ENCODE data around the gene L3MBTL4. TPM values are rescaled to one million over a fixed set of nuclear protein-coding genes. Genes with fewer than 3 reads are reported as not detected.
"Not testable (repeated sequence)": the region's sequence is repeated elsewhere in the genome, so short reads cannot be mapped to it uniquely, and the experiment has no call there.

The L3MBTL4 gene
- total and polyA plus RNA-seq, 11 donors: 0.27 to 3.3 (median 1.2) TPM

- TF ChIP-seq CTCF (IDR thresholded peaks at IDR 0.05) (no peak), POLR2A (IDR thresholded peaks at IDR 0.05) (no peak)
- H3K27me3 ChIP-seq: no peaks in the 10 kb centered on the region
- peak overlapping the region in 2 of 12 donors; percentile 22 to 56 for H3K27ac ChIP-seq
- DNase-seq (no peak), ATAC-seq (peak in 1 of 4 donors; percentile 17)
- intact Hi-C loops (cut with DNase I): loop anchor here in 2 of 10 donors (10.0 kb wide), 2 partner anchors 70 to 160 kb away; partner anchors contain the start of gene TMEM200C (in 1 of the 2)
- WGBS, 4 donors: 63 to 71% (median 69%) methylated on average over 9 of the region's 9 CpGs
- H3K4me3 ChIP-seq: no peak overlapping the region
- peaks cover 0 to 43% (median 9%) of the 10 kb centered on the region in 12 donors for H3K4me1 ChIP-seq
- no peaks in the 10 kb centered on the region for H3K36me3 ChIP-seq
- peaks cover 0 to 5% (median 0%) of the 10 kb centered on the region in 12 donors for H3K9me3 ChIP-seq
Observed at GRCh38 chr18:6054256-6054842, 360.4 kb downstream of the L3MBTL4 start.

GRCh38 chr18:6052449-6052913, 362.2 kb downstream of the L3MBTL4 start:
- Histone ChIP-seq H3K4me3 (no peak overlapping the region), H3K27ac (peak overlapping the region in 1 of 12 donors; percentile 29), H3K9me3 (peaks cover 0 to 11% (median 0%) of the 10 kb centered on the region in 12 donors), H3K4me1 (peaks cover 0 to 37% (median 8%) of the 10 kb centered on the region in 12 donors), H3K27me3 (no peaks in the 10 kb centered on the region), H3K36me3 (no peaks in the 10 kb centered on the region)
- no peak for DNase-seq
- no peak for ATAC-seq
- TF ChIP-seq CTCF (IDR thresholded peaks at IDR 0.05) (no peak), POLR2A (IDR thresholded peaks at IDR 0.05) (no peak)
- 87 to 91% (median 89%) methylated on average over 5 of the region's 5 CpGs for WGBS, 4 donors
- intact Hi-C loops (cut with DNase I): loop anchor here in 2 of 10 donors (10.0 kb wide), 2 partner anchors 68 to 158 kb away; partner anchors contain the start of gene TMEM200C (in 1 of the 2)

- H3K4me1 ChIP-seq; H3K27ac ChIP-seq; ATAC-seq; H3K27me3 ChIP-seq; H3K36me3 ChIP-seq; DNase-seq; intact Hi-C loops (cut with DNase I); H3K4me3 ChIP-seq: not testable (repeated sequence)
- 85 to 90% (median 88%) methylated on average over 2 of the region's 2 CpGs for WGBS, 4 donors
- H3K9me3 ChIP-seq: peaks cover 0 to 26% (median 3%) of the 10 kb centered on the region in 12 donors
Observed at GRCh38 chr18:6047596-6047995, 367.1 kb downstream of the L3MBTL4 start.

- no peaks in the 10 kb centered on the region for H3K27me3 ChIP-seq
- no peak overlapping the region for H3K4me3 ChIP-seq
- H3K27ac ChIP-seq: no peak overlapping the region
- no peaks in the 10 kb centered on the region for H3K4me1 ChIP-seq
- ATAC-seq (no peak), DNase-seq (no peak)
- H3K36me3 ChIP-seq: no peaks in the 10 kb centered on the region
- peaks cover 0 to 26% (median 3%) of the 10 kb centered on the region in 12 donors for H3K9me3 ChIP-seq
- intact Hi-C loops (cut with DNase I): no loop called here
- no peak for TF ChIP-seq CTCF (IDR thresholded peaks at IDR 0.05)
- no peak for TF ChIP-seq POLR2A (IDR thresholded peaks at IDR 0.05)
Observed at GRCh38 chr18:6044773-6045172, 369.9 kb downstream of the L3MBTL4 start.

All from heart left ventricle (tissue), 16 donors.